Endothelial cell (in vitro differentiated cells): Measurements from ENCODE around the gene PTHLH. TPM values are rescaled to one million over a fixed set of nuclear protein-coding genes. Genes with fewer than 3 reads are reported as not detected.
A peak's percentile ranks its signal among the peaks of the same experiment; 100 is the strongest.

Source experiments
- DNase-seq: peaks from one replicate; pipeline ENCODE4 v3.0.0; 2021; ENCODE audit warnings: low spot score
- H3K27ac Mint-ChIP-seq: one replicate; pipeline ENCODE4 v1.8.0; 2021; ENCODE audit warnings: mixed read lengths, inconsistent platforms; ENCODE audit not compliant: unreplicated experiment
- H3K27me3 Mint-ChIP-seq: one replicate; pipeline ENCODE4 v1.8.0; 2021; ENCODE audit warnings: mild to moderate bottlenecking, moderate library complexity, mixed read lengths, inconsistent platforms; ENCODE audit not compliant: unreplicated experiment
- H3K36me3 Mint-ChIP-seq: one replicate; pipeline ENCODE4 v1.8.0; 2021; ENCODE audit warnings: mild to moderate bottlenecking, low read depth, mixed read lengths, inconsistent platforms; ENCODE audit not compliant: unreplicated experiment
- H3K4me1 Mint-ChIP-seq: one replicate; pipeline ENCODE4 v1.8.0; 2021; ENCODE audit warnings: mild to moderate bottlenecking, mixed read lengths, inconsistent platforms; ENCODE audit not compliant: unreplicated experiment
- H3K4me3 Mint-ChIP-seq: one replicate; pipeline ENCODE4 v1.8.0; 2021; ENCODE audit warnings: mild to moderate bottlenecking, mixed read lengths, inconsistent platforms; ENCODE audit not compliant: unreplicated experiment
- H3K9me3 Mint-ChIP-seq: one replicate; pipeline ENCODE4 v1.8.0; 2021; ENCODE audit warnings: mixed read lengths, inconsistent platforms; ENCODE audit not compliant: unreplicated experiment
- CTCF ChIP-seq: fragments of 200-600 bp; sonication (generic); IDR thresholded peaks from one replicate; pipeline ENCODE4 v1.5.0; 2021; ENCODE audit warnings: antibody characterized with exemption; ENCODE audit not compliant: unreplicated experiment
- total RNA-seq: library from RNA; stranded (reverse); fragmentation: NEBNext Ultra II Directional; extraction: Animal tissue kit (Norgen Biotek cat#: 25700); gene quantifications from one replicate; pipeline ENCODE4 v1.2.1, GENCODE V29; 2021; ENCODE audit not compliant: unreplicated experiment

The PTHLH gene
- total RNA-seq, 1 donor from 2014 or later = 4.7 TPM

DNA sequence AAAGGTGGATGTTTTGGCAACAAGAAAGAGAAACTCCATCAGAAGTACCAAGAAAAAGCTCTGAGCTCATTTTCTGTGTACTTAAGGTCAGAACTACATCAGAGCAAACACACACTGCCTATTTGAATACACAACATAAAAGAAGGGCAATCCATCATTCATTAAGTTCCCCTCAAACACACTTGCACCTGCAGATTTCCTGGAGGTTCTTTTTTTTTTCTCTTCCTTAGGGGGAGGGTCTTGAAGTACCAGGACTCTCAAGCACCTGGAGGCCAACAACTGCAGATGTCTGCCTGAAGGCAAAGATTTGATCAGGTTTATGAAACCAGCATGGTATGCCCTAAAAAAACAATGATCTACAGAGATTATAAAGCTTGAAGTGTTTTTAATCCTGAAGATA, 26.1 kb upstream of the PTHLH start:
- no peak for DNase-seq
- H3K9me3 Mint-ChIP-seq = no peaks in the 10 kb centered on the region
- no peak overlapping the region for H3K4me3 Mint-ChIP-seq
- peaks cover 2% of the 10 kb centered on the region for H3K27me3 Mint-ChIP-seq
- H3K27ac Mint-ChIP-seq = no peak overlapping the region
- peaks cover 23% of the 10 kb centered on the region for H3K4me1 Mint-ChIP-seq
- no peak for TF ChIP-seq CTCF
- H3K36me3 Mint-ChIP-seq = no peaks in the 10 kb centered on the region

GRCh38 chr12:27998170-27998569, 25.6 kb upstream of the PTHLH start:
- TF ChIP-seq CTCF = no peak
- Mint-ChIP-seq H3K27ac (peak overlapping the region; percentile 2), H3K4me3 (no peak overlapping the region), H3K4me1 (peaks cover 23% of the 10 kb centered on the region), H3K9me3 (no peaks in the 10 kb centered on the region), H3K27me3 (peaks cover 2% of the 10 kb centered on the region), H3K36me3 (no peaks in the 10 kb centered on the region)
- DNase-seq = no peak

- Mint-ChIP-seq H3K9me3 (no peaks in the 10 kb centered on the region), H3K4me3 (no peak overlapping the region), H3K4me1 (peaks cover 23% of the 10 kb centered on the region), H3K27me3 (peaks cover 2% of the 10 kb centered on the region), H3K36me3 (no peaks in the 10 kb centered on the region), H3K27ac (no peak overlapping the region)
- DNase-seq = no peak
- no peak for TF ChIP-seq CTCF
Measured at GRCh38 chr12:27996761-27997160, 24.2 kb upstream of the PTHLH start.

- Mint-ChIP-seq H3K27ac (no peak overlapping the region), H3K4me1 (peaks cover 23% of the 10 kb centered on the region), H3K9me3 (no peaks in the 10 kb centered on the region), H3K27me3 (peaks cover 2% of the 10 kb centered on the region), H3K36me3 (no peaks in the 10 kb centered on the region), H3K4me3 (no peak overlapping the region)
- DNase-seq = no peak
- no peak for TF ChIP-seq CTCF
Measured at GRCh38 chr12:27995406-27995805, 22.9 kb upstream of the PTHLH start.

DNA sequence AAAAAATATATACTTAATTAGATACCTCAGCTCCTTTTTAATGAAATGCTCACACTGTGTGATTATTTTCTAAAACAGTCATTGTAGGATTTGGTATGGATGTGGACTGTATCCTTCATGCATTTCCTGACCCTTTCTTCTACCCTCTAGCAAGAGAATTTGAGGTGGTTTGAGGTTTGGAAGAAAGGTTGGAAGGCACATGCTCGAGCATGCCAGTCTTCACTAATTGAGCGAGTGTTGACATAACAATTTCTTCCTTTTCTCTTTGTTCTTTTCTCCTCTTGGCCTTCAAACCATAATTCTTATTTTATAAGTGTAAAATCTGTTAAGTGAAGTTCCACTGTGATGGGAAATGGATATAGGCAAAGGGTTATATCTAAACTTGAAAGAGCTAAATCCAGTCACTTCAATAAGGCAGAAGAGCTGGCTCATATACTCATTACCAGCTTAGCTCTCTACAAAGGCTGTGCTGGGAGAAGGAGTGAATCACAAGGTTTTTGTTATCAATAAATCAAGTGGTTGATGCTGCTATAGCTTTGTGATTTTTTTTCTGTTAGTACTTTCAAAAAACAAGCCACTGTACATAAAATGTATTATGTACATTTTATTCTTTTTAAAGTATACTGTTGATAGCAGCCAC, 16.2 kb upstream of the PTHLH start:
- Mint-ChIP-seq H3K4me1 (no peaks in the 10 kb centered on the region), H3K27ac (no peak overlapping the region), H3K27me3 (no peaks in the 10 kb centered on the region), H3K9me3 (no peaks in the 10 kb centered on the region), H3K4me3 (no peak overlapping the region), H3K36me3 (no peaks in the 10 kb centered on the region)
- no peak for TF ChIP-seq CTCF
- no peak for DNase-seq
